ENCODE measurements around the gene XYLT2.

XYLT2 gene

DNA sequence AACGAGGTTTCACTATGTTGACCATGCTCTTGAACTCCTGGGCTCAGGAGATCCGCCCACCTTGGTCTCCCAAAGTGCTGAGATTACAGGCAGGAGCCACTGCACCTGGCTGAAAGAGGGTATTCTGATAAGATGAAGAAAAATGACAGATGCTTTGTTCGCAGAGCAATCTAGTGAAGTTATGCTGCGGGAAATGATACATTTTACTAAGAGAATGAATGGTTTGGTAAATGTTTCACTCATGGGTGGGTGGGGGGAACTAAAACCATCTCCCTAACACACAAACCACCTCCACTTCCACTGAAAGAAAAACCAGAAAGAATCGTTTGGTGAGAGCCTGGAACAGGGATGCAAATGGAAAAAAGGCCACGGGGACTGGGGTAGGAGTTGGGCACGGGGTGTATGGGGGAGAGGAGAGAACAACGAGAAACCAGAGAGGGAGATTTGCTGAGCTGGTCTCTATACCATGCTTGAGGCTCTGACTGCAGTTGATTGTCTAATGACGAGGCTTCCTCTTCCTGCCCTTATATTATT, 19.0 kb upstream of the XYLT2 start:
- no peaks in the 10 kb centered on the region for H4K20me1 ChIP-seq (ENCODE audit: insufficient read depth, low read length)
- no peaks in the 10 kb centered on the region for H3K9me3 ChIP-seq (ENCODE audit: insufficient read depth, low read length, severe bottlenecking)
- H3K79me2 ChIP-seq (ENCODE audit: insufficient read depth, low read length): no peaks in the 10 kb centered on the region
- no peaks in the 10 kb centered on the region for H3K36me3 ChIP-seq (ENCODE audit: insufficient read depth, low read length)
- H3K4me3 ChIP-seq (ENCODE audit: low read depth in 1 of 2, low read length in 2 of 2): no peak overlapping the region
- H3K4me2 ChIP-seq (ENCODE audit: insufficient read depth, low read length): no peak overlapping the region
- no peak overlapping the region for H3K27ac ChIP-seq (ENCODE audit: low read length)
- no peak overlapping the region for H2AFZ ChIP-seq (ENCODE audit: low read depth, low read length)
- no peak for DNase-seq
- TF ChIP-seq, protein P1, sequence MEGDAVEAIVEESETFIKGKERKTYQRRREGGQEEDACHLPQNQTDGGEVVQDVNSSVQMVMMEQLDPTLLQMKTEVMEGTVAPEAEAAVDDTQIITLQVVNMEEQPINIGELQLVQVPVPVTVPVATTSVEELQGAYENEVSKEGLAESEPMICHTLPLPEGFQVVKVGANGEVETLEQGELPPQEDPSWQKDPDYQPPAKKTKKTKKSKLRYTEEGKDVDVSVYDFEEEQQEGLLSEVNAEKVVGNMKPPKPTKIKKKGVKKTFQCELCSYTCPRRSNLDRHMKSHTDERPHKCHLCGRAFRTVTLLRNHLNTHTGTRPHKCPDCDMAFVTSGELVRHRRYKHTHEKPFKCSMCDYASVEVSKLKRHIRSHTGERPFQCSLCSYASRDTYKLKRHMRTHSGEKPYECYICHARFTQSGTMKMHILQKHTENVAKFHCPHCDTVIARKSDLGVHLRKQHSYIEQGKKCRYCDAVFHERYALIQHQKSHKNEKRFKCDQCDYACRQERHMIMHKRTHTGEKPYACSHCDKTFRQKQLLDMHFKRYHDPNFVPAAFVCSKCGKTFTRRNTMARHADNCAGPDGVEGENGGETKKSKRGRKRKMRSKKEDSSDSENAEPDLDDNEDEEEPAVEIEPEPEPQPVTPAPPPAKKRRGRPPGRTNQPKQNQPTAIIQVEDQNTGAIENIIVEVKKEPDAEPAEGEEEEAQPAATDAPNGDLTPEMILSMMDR (IDR thresholded peaks at IDR 0.05; ENCODE audit: borderline replicate concordance, extremely low read depth, low read length, poor library complexity, severe bottlenecking): no peak
- TF ChIP-seq EZH2 (IDR thresholded peaks at IDR 0.05; ENCODE audit: borderline replicate concordance, low read depth, low read length, severe bottlenecking): no peak
- H3K9ac ChIP-seq (ENCODE audit: low read depth, low read length): no peak overlapping the region
- no peaks in the 10 kb centered on the region for H3K4me1 ChIP-seq (ENCODE audit: insufficient read depth, low read length)
- H3K27me3 ChIP-seq (ENCODE audit: insufficient read depth, low read length, poor library complexity): no peaks in the 10 kb centered on the region
- ATAC-seq (ENCODE audit: insufficient read depth, low read depth): no peak

DNA sequence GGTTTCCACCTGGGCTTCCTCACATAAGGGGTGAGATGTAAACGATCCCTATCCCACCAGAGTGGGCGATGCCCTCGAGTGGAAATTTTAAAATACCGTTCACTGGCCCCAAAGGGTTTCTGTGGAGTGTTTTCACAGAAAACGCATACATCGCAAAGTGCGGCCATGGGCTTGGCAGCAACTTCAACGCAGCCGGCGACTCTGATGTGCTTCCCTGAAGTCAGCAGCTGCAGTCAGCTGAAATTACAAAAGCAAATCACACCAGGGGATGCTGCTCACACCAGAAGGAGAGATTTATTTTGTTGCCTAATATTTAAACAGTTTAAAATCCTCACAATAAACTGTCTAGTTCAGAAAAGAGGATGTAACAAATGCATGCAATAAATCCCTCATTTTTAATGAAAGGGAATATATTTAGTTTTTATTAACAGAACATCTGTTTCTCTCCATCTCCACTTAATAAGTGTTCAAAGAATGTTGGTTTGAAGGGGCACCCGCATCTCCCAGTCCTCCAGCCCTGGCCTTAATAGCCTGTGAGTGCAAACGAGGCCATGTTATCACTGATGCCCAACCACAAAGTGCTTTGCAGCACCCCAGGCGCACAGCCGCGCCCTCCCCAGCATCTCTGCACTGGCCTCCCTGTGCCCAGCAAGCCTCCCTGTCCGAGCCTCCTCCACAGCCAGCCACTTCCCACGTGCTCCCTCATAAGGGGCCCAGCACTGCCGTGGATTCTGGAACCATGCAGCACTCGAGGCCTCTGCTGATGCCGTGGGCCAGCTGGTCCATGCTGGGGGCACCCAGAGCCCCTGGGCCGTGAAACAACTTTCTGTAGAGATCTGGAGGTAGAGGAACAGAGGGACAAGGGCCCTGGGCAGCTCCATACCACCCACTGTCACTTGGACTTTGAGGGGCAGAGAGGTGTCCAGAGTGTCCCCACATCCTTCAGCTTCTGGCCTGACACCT, 17.3 kb upstream of the XYLT2 start:
- no peak overlapping the region for H2AFZ ChIP-seq (ENCODE audit: low read depth, low read length)
- TF ChIP-seq EZH2 (IDR thresholded peaks at IDR 0.05; ENCODE audit: borderline replicate concordance, low read depth, low read length, severe bottlenecking): no peak
- TF ChIP-seq, protein P1 (IDR thresholded peaks at IDR 0.05; ENCODE audit: borderline replicate concordance, extremely low read depth, low read length, poor library complexity, severe bottlenecking): no peak
- peaks cover 7% of the 10 kb centered on the region for H3K4me1 ChIP-seq (ENCODE audit: insufficient read depth, low read length)
- no peaks in the 10 kb centered on the region for H4K20me1 ChIP-seq (ENCODE audit: insufficient read depth, low read length)
- no peaks in the 10 kb centered on the region for H3K9me3 ChIP-seq (ENCODE audit: insufficient read depth, low read length, severe bottlenecking)
- H3K4me2 ChIP-seq (ENCODE audit: insufficient read depth, low read length): no peak overlapping the region
- H3K9ac ChIP-seq (ENCODE audit: low read depth, low read length): no peak overlapping the region
- no peaks in the 10 kb centered on the region for H3K27me3 ChIP-seq (ENCODE audit: insufficient read depth, low read length, poor library complexity)
- no peaks in the 10 kb centered on the region for H3K36me3 ChIP-seq (ENCODE audit: insufficient read depth, low read length)
- no peak overlapping the region for H3K27ac ChIP-seq (ENCODE audit: low read length)
- ATAC-seq (ENCODE audit: insufficient read depth, low read depth) (no peak), DNase-seq (no peak)
- H3K79me2 ChIP-seq (ENCODE audit: insufficient read depth, low read length): no peaks in the 10 kb centered on the region
- no peak overlapping the region for H3K4me3 ChIP-seq (ENCODE audit: low read depth in 1 of 2, low read length in 2 of 2)

DNA sequence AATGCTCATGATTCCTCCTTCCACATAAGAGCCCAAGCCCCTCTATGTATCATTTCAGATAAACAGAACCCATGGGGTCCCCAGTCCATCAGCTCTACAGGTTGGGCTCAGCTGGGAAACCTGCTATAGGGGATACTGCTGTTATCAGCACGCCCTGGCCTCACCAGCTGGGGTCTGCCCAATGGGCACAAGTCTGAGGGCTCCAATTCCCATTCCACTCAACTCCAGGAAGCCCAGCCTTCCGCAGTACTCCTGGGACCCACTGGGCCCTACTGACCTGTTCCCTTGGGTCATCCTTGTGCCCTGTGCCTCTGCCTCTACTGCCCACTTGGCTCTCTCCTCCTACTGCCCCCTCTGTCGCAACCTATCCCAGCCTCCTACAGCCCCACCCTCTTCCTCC, 16.2 kb upstream of the XYLT2 start:
- no peaks in the 10 kb centered on the region for H3K36me3 ChIP-seq (ENCODE audit: insufficient read depth, low read length)
- no peaks in the 10 kb centered on the region for H3K9me3 ChIP-seq (ENCODE audit: insufficient read depth, low read length, severe bottlenecking)
- no peak overlapping the region for H3K4me2 ChIP-seq (ENCODE audit: insufficient read depth, low read length)
- H3K9ac ChIP-seq (ENCODE audit: low read depth, low read length): no peak overlapping the region
- DNase-seq (no peak), ATAC-seq (ENCODE audit: insufficient read depth, low read depth) (no peak)
- H3K27ac ChIP-seq (ENCODE audit: low read length): no peak overlapping the region
- no peaks in the 10 kb centered on the region for H3K79me2 ChIP-seq (ENCODE audit: insufficient read depth, low read length)
- H3K4me3 ChIP-seq (ENCODE audit: low read depth in 1 of 2, low read length in 2 of 2): no peak overlapping the region
- no peak overlapping the region for H2AFZ ChIP-seq (ENCODE audit: low read depth, low read length)
- H4K20me1 ChIP-seq (ENCODE audit: insufficient read depth, low read length): no peaks in the 10 kb centered on the region
- peaks cover 15% of the 10 kb centered on the region for H3K4me1 ChIP-seq (ENCODE audit: insufficient read depth, low read length)
- TF ChIP-seq, protein P1 (IDR thresholded peaks at IDR 0.05; ENCODE audit: borderline replicate concordance, extremely low read depth, low read length, poor library complexity, severe bottlenecking): no peak
- no peak for TF ChIP-seq EZH2 (IDR thresholded peaks at IDR 0.05; ENCODE audit: borderline replicate concordance, low read depth, low read length, severe bottlenecking)
- H3K27me3 ChIP-seq (ENCODE audit: insufficient read depth, low read length, poor library complexity): no peaks in the 10 kb centered on the region

Measured in DND-41 (cell line).